B cell (primary cell): ENCODE results near the gene MEG3. TPM values are rescaled to one million over a fixed set of nuclear protein-coding genes. Genes with fewer than 3 reads are reported as not detected.

ENCODE experiments used
- ATAC-seq: fragments of 200-7000 bp; cut with Tn5 transposase; one replicate; pipeline ENCODE4 v1.10.0; 2021; ENCODE audit warnings: low read depth, mild to moderate bottlenecking, moderate number of reproducible peaks, moderate library complexity
- CTCF ChIA-PET: fragments of 350-600 bp; sonication (Branson Sonifier 250); formaldehyde crosslinking; loops from one replicate; lab custom pipeline; 2021; ENCODE audit warnings: antibody characterized with exemption, inconsistent platforms; lab: Charles Lee
- POLR2A ChIA-PET: fragments of 350-600 bp; sonication (Branson Sonifier 250); formaldehyde crosslinking; loops from one replicate; lab custom pipeline; 2021; ENCODE audit warnings: antibody characterized with exemption; lab: Charles Lee
- DNase-seq: peaks from one replicate; pipeline ENCODE4 v3.0.0; 2013
- H2AFZ ChIP-seq: 2 replicates; pipeline ENCODE4 v1.6.1; 2012; ENCODE audit warnings: mild to moderate bottlenecking, low read depth, low read length; ENCODE audit not compliant: insufficient read depth, poor library complexity, severe bottlenecking
- H3K27ac ChIP-seq, 2 donors: 1 replicate in 1 of 2; 2 replicates in 1 of 2; pipeline ENCODE4 v1.5.1; 2012 to 2013; ENCODE audit warnings: low read length in 2 of 2, mild to moderate bottlenecking in 2 of 2, moderate library complexity in 1 of 2
- H3K27me3 ChIP-seq, 4 experiments: fragments of 200-600 bp in 1 of 4; sonication (generic) in 1 of 4; replicated peaks in 1 of 4; 1 replicate in 2 of 4; 2 replicates in 2 of 4; pipeline versions ENCODE4 v1.6.1 to v1.7.0; 2013 to 2016; ENCODE audit warnings: low read length in 3 of 4, mild to moderate bottlenecking in 2 of 4, mixed read lengths in 1 of 4, moderate library complexity in 1 of 4; ENCODE audit not compliant: insufficient read depth in 4 of 4, control insufficient read depth in 3 of 4; ENCODE audit errors: control extremely low read depth in 1 of 4
- H3K36me3 ChIP-seq, 2 experiments: replicated peaks in 1 of 2; 1 replicate in 1 of 2; 2 replicates in 1 of 2; pipeline versions ENCODE4 v1.6.1 to v1.7.1; 2013; ENCODE audit warnings: low read length in 1 of 2; ENCODE audit not compliant: insufficient read depth in 2 of 2, control insufficient read depth in 1 of 2; ENCODE audit errors: control extremely low read depth in 1 of 2, extremely low read depth in 1 of 2
- H3K4me1 ChIP-seq, 2 donors: fragments of 200-600 bp in 1 of 2; sonication (generic) in 1 of 2; 1 replicate in 1 of 2; 2 replicates in 1 of 2; pipeline versions ENCODE4 v1.5.1 to v1.6.1; 2013 to 2017; ENCODE audit warnings: low read length in 2 of 2; ENCODE audit not compliant: control insufficient read depth in 2 of 2, insufficient read depth in 2 of 2
- H3K4me2 ChIP-seq: replicated peaks from 2 replicates; pipeline ENCODE3; 2012; ENCODE audit warnings: mild to moderate bottlenecking, low read depth, low read length; ENCODE audit not compliant: poor library complexity, severe bottlenecking
- H3K4me3 ChIP-seq, 5 experiments: fragments of 200-600 bp in 1 of 5; sonication (generic) in 1 of 5; 1 replicate in 3 of 5; 2 replicates in 2 of 5; pipeline versions ENCODE4 v1.5.1 to v1.7.0; 2011 to 2016; ENCODE audit warnings: low read length in 4 of 5, mild to moderate bottlenecking in 4 of 5, low read depth in 2 of 5, control low read depth in 1 of 5, moderate library complexity in 1 of 5; ENCODE audit not compliant: insufficient read depth in 1 of 5; ENCODE audit errors: control extremely low read depth in 1 of 5, extremely low read depth in 1 of 5
- H3K79me2 ChIP-seq: fragments of 200-600 bp; sonication (generic); one replicate; pipeline ENCODE4 v1.6.0; 2016; ENCODE audit warnings: low read length; ENCODE audit not compliant: control insufficient read depth, insufficient read depth
- H3K9ac ChIP-seq: fragments of 200-600 bp; sonication (generic); 2 replicates; pipeline ENCODE4 v1.6.1; 2017; ENCODE audit warnings: mild to moderate bottlenecking, low read length, moderate library complexity
- H3K9me3 ChIP-seq, 3 donors: one replicate each; pipeline versions ENCODE4 v1.6.1 to v1.7.1; 2013; ENCODE audit warnings: low read length in 2 of 3; ENCODE audit not compliant: control insufficient read depth in 2 of 3, insufficient read depth in 1 of 3; ENCODE audit errors: control extremely low read depth in 1 of 3
- H4K20me1 ChIP-seq: 2 replicates; pipeline ENCODE4 v1.6.0; 2012; ENCODE audit warnings: mild to moderate bottlenecking, low read length; ENCODE audit not compliant: insufficient read depth, control insufficient read depth, poor library complexity, severe bottlenecking
- H3K27ac Mint-ChIP-seq: one replicate; pipeline ENCODE4 v1.8.0; 2021; ENCODE audit warnings: mixed read lengths
- H3K27me3 Mint-ChIP-seq: one replicate; pipeline ENCODE4 v1.8.0; 2021; ENCODE audit warnings: mixed read lengths
- H3K4me1 Mint-ChIP-seq: one replicate; pipeline ENCODE4 v1.8.0; 2021; ENCODE audit warnings: mixed read lengths
- H3K4me3 Mint-ChIP-seq: one replicate; pipeline ENCODE4 v1.8.0; 2021; ENCODE audit warnings: mixed read lengths
- H3K9me3 Mint-ChIP-seq: one replicate; pipeline ENCODE4 v1.8.0; 2022; ENCODE audit warnings: mixed read lengths; ENCODE audit not compliant: insufficient read depth
- EZH2 ChIP-seq: IDR thresholded peaks from 2 replicates; pipeline ENCODE4 v1.6.1; 2012; ENCODE audit warnings: borderline replicate concordance, low read depth, mild to moderate bottlenecking, moderate library complexity, low read length; ENCODE audit not compliant: insufficient read depth, poor library complexity, severe bottlenecking
- WGBS: methylation state at CpG from one replicate; pipeline ENCODE4 v1.1.5; 2013; ENCODE audit warnings: missing lambda C conversion rate; ENCODE audit not compliant: insufficient coverage; 5-methylcytosine and 5-hydroxymethylcytosine counted together
- intact Hi-C: fragments of 100-400 bp; cut with micrococcal nuclease; formaldehyde crosslinking; loops from one replicate; pipeline ENCODE4 v1.10.0; 2022
- polyA plus RNA-seq: library from polyadenylated mRNA; depleted of rRNA; stranded (reverse); fragments of >200 nt; gene quantifications from 2 replicates; pipeline ENCODE4 v1.2.3, GENCODE V29; 2012
- total RNA-seq, 2 donors: library from RNA; stranded (reverse); fragments of 120-200 nt in 1 of 2; gene quantifications; 1 replicate in 1 of 2; 2 replicates in 1 of 2; pipeline versions ENCODE4 v1.2.3 to v1.2.4, GENCODE V29; 2013 to 2022
- TF ChIP-seq, protein P1 (sequence below): fragments of 200-600 bp; IDR thresholded peaks from one replicate; pipeline ENCODE4 v1.8.0; 2022; ENCODE audit warnings: antibody characterized with exemption, mild to moderate bottlenecking

The MEG3 gene
- total and polyA plus RNA-seq, 2 donors (not counting 1 experiment from before 2014, with no cell fraction given): 0.13 TPM; not detected in 1

DNA sequence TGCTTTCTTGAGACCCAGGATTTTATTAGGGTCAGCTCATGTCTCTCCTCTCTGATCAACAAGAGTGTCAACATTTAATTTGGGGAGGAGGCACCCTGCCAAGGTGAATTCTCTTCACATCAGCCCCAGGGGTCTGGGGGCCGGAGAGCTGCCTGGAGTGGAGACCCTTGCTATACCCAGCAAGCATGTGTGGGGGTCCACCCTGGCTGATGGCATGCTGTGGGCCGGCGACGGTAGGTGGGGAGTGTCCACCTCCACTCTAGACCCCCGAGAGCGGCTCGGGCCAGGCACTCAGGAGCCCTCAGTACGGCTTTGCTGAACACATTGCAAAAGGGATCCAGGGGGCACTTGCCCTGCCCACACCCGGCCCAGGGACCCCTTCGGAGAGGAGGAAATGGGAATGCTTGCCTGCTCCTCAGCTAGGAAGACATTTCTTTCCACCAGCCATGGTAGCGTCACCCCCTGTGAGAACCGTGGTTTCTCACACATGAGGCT is 10.4 kb downstream of the MEG3 start:
- Mint-ChIP-seq H3K9me3 (no peaks in the 10 kb centered on the region), H3K4me3 (no peak overlapping the region), H3K27ac (no peak overlapping the region), H3K4me1 (no peaks in the 10 kb centered on the region), H3K27me3 (no peaks in the 10 kb centered on the region)
- H4K20me1 ChIP-seq: no peaks in the 10 kb centered on the region
- H3K4me1 ChIP-seq: no peaks in the 10 kb centered on the region
- no peak overlapping the region for H3K4me2 ChIP-seq
- H3K27me3 ChIP-seq: no peaks in the 10 kb centered on the region
- H3K27ac ChIP-seq: no peak overlapping the region
- ChIA-PET CTCF (no interaction called here), POLR2A (no interaction called here)
- H3K9ac ChIP-seq: no peak overlapping the region
- no peaks in the 10 kb centered on the region for H3K9me3 ChIP-seq
- intact Hi-C loops: no loop called here
- TF ChIP-seq, protein P1, sequence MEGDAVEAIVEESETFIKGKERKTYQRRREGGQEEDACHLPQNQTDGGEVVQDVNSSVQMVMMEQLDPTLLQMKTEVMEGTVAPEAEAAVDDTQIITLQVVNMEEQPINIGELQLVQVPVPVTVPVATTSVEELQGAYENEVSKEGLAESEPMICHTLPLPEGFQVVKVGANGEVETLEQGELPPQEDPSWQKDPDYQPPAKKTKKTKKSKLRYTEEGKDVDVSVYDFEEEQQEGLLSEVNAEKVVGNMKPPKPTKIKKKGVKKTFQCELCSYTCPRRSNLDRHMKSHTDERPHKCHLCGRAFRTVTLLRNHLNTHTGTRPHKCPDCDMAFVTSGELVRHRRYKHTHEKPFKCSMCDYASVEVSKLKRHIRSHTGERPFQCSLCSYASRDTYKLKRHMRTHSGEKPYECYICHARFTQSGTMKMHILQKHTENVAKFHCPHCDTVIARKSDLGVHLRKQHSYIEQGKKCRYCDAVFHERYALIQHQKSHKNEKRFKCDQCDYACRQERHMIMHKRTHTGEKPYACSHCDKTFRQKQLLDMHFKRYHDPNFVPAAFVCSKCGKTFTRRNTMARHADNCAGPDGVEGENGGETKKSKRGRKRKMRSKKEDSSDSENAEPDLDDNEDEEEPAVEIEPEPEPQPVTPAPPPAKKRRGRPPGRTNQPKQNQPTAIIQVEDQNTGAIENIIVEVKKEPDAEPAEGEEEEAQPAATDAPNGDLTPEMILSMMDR: no peak
- no peak for TF ChIP-seq EZH2
- WGBS: 92% methylated on average over 10 of the region's 12 CpGs
- H3K4me3 ChIP-seq: no peak overlapping the region
- no peak for ATAC-seq
- DNase-seq: no peak
- H2AFZ ChIP-seq: no peak overlapping the region
- no peaks in the 10 kb centered on the region for H3K36me3 ChIP-seq
- H3K79me2 ChIP-seq: no peaks in the 10 kb centered on the region

DNA sequence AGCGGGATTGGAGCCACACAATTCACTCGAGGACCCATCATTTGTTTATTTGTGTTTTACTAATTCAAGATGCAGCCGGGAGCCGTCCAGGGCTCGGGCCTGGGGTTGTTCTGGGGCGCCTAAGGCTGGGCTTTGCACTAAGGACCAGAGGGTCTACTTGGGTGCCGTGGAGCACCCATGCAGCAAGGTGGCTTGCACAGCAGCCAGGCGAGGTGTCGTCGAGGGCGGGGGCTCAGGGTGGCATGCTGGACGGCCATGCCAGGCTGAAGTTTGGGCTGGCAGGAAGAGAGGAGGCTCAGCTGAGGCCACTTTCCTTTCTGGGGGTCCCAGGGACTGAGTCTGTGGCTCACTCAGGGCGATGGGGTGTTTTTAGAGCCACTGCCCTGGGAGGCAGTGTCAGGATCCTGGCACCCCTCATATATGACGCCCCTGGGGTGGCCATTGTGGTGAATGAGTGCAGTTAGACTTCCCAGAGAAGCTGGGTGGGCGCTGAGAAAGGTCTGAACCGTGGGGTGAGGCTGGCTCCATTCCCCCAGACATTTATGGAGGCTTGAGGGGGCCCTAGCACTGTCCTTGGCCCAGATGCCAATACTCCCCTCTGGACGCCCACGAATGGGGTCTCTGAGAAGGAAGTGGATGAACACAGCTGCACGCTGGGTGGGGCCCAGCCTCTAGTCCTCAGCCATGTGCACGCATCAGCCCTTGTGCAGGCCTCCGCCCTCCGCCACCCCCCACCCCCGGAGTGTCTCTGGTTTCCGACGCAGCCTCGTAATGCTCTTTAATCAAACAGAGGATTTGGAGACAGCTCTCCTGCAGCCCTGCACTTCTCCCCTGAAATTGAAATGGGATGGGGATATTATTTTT is 11.3 kb downstream of the MEG3 start:
- Histone ChIP-seq H3K9ac (no peak overlapping the region), H3K79me2 (no peaks in the 10 kb centered on the region), H3K4me3 (no peak overlapping the region), H2AFZ (no peak overlapping the region), H3K9me3 (peaks cover 0 to 2% (median 0%) of the 10 kb centered on the region in 3 donors), H3K4me1 (no peaks in the 10 kb centered on the region), H3K27me3 (no peaks in the 10 kb centered on the region), H3K4me2 (no peak overlapping the region), H3K36me3 (no peaks in the 10 kb centered on the region), H3K27ac (no peak overlapping the region), H4K20me1 (no peaks in the 10 kb centered on the region)
- ChIA-PET POLR2A (no interaction called here), CTCF (no interaction called here)
- Mint-ChIP-seq H3K4me1 (no peaks in the 10 kb centered on the region), H3K4me3 (no peak overlapping the region), H3K27ac (no peak overlapping the region), H3K27me3 (no peaks in the 10 kb centered on the region), H3K9me3 (no peaks in the 10 kb centered on the region)
- ATAC-seq: no peak
- 88% methylated on average over 20 of the region's 26 CpGs for whole genome bisulfite sequencing
- intact Hi-C loops: no loop called here
- no peak for TF ChIP-seq EZH2
- TF ChIP-seq, protein P1: no peak
- no peak for DNase-seq
